GM12865 (cell line): ENCODE measurements around the gene MCC.
"Not testable (repeated sequence)": the region's sequence is repeated elsewhere in the genome, so short reads cannot be mapped to it uniquely, and the experiment has no call there.

Source experiments
- DNase-seq: peaks from one replicate; pipeline ENCODE4 v3.0.0; 2010; ENCODE audit warnings: low read depth
- H3K4me3 ChIP-seq: 2 replicates; pipeline ENCODE4 v1.5.1; 2011; ENCODE audit warnings: mild to moderate bottlenecking, low read depth, low read length, control low read depth
- TF ChIP-seq, protein P1 (sequence below): IDR thresholded peaks from 2 replicates; pipeline ENCODE4 v1.5.1; 2011; ENCODE audit warnings: low read length, control low read depth, low read depth, inconsistent platforms; ENCODE audit not compliant: insufficient read depth; ENCODE audit errors: missing control alignments

Gene MCC

GRCh38 chr5:113404269-113404668 is 84.0 kb downstream of the MCC start:
- no peak for DNase-seq
- TF ChIP-seq, protein P1, sequence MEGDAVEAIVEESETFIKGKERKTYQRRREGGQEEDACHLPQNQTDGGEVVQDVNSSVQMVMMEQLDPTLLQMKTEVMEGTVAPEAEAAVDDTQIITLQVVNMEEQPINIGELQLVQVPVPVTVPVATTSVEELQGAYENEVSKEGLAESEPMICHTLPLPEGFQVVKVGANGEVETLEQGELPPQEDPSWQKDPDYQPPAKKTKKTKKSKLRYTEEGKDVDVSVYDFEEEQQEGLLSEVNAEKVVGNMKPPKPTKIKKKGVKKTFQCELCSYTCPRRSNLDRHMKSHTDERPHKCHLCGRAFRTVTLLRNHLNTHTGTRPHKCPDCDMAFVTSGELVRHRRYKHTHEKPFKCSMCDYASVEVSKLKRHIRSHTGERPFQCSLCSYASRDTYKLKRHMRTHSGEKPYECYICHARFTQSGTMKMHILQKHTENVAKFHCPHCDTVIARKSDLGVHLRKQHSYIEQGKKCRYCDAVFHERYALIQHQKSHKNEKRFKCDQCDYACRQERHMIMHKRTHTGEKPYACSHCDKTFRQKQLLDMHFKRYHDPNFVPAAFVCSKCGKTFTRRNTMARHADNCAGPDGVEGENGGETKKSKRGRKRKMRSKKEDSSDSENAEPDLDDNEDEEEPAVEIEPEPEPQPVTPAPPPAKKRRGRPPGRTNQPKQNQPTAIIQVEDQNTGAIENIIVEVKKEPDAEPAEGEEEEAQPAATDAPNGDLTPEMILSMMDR: no peak
- no peak overlapping the region for H3K4me3 ChIP-seq

DNA sequence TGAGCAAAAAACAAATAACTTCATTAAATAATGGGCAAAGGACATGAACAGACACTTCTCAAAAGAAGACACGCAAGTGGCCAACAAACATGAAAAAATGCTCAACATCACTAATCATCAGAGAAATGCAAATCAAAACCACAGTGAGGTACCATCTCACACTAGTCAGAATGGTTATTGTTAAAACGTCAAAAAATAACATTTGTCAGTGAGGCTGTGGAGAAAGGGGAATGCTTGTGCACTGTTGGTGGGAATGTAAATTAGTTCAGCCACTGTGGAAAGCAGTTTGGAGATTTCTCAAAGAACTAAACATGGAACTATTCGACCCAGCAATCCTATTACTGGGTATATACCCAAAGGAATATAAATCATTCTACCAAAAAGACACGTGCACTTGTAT is 90.3 kb downstream of the MCC start:
- H3K4me3 ChIP-seq, DNase-seq: not testable (repeated sequence)

- no peak overlapping the region for H3K4me3 ChIP-seq
- DNase-seq: no peak
- TF ChIP-seq, protein P1: no peak
Observed at GRCh38 chr5:113397046-113397445, 91.2 kb downstream of the MCC start.

GRCh38 chr5:113394658-113395057 is 93.6 kb downstream of the MCC start:
- no peak overlapping the region for H3K4me3 ChIP-seq
- DNase-seq: no peak
- TF ChIP-seq, protein P1: no peak

DNA sequence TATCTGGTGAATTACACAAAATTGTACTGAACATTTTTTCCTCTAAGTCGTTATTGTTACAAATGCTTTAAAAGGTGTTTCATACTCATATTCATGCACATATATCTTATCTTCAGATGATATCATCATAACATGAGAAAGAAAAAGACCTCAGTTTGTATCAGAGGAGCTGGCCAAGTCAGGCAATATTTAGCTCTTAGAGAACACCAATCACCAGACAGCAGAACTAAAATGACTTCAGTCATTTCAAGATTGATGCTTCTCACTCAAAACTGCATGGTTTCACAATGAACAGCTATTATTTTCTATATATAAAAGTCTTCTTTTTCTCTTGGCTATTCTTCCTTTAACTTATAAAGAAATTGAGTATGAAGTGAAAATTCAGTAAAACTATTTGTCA is 98.0 kb downstream of the MCC start:
- TF ChIP-seq, protein P1: no peak
- H3K4me3 ChIP-seq: no peak overlapping the region
- DNase-seq: no peak

GRCh38 chr5:113389116-113389515 is 99.1 kb downstream of the MCC start:
- TF ChIP-seq, protein P1: no peak

GRCh38 chr5:113387844-113388243 is 100.4 kb downstream of the MCC start:
- DNase-seq: no peak
- H3K4me3 ChIP-seq: no peak overlapping the region
- TF ChIP-seq, protein P1: no peak

More at GRCh38 chr5:113389116-113389515, 99.1 kb downstream of the MCC start:
- DNase-seq: no peak
- H3K4me3 ChIP-seq: no peak overlapping the region

- no peak for DNase-seq
- TF ChIP-seq, protein P1: no peak
Observed at GRCh38 chr5:113384782-113385285, 103.4 kb downstream of the MCC start.

More at GRCh38 chr5:113384782-113385285, 103.4 kb downstream of the MCC start:
- no peak overlapping the region for H3K4me3 ChIP-seq
